Measurements from ENCODE around the gene PRPH.
"Not testable (repeated sequence)": the region's sequence is repeated elsewhere in the genome, so short reads cannot be mapped to it uniquely, and the experiment has no call there.

Gene PRPH

DNA sequence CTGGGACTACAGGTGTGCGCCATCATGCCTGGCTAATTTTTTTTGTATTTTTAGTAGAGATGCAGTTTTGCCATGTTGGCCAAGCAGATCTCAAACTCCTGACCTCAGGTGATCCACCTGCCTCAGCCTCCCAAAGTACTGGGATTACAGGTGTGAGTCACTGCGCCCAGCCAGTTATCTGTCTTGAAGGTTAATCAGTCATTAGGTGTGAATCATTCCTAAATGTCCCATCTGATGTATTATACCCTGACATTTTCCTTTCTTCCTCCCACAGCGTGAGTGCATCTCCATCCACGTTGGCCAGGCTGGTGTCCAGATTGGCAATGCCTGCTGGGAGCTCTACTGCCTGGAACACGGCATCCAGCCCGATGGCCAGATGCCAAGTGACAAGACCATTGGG lies 25.8 kb upstream of the PRPH start:
- Mint-ChIP-seq H3K36me3 (ENCODE audit: low read depth) (peaks cover 33% of the 10 kb centered on the region), H3K4me1 (ENCODE audit: low read depth) (peaks cover 22% of the 10 kb centered on the region)
- H3K27ac Mint-ChIP-seq; H3K27me3 Mint-ChIP-seq (ENCODE audit: low read depth); H3K4me3 Mint-ChIP-seq; H3K9me3 Mint-ChIP-seq: not testable (repeated sequence)

GRCh38 chr12:49272790-49273725 lies 21.9 kb upstream of the PRPH start:
- no peak overlapping the region for H3K4me3 Mint-ChIP-seq
- no peaks in the 10 kb centered on the region for H3K27me3 Mint-ChIP-seq (ENCODE audit: low read depth)
- H3K4me1 Mint-ChIP-seq (ENCODE audit: low read depth): peaks cover 13% of the 10 kb centered on the region
- peaks cover 31% of the 10 kb centered on the region for H3K36me3 Mint-ChIP-seq (ENCODE audit: low read depth)
- H3K27ac Mint-ChIP-seq: no peak overlapping the region
- no peaks in the 10 kb centered on the region for H3K9me3 Mint-ChIP-seq

DNA sequence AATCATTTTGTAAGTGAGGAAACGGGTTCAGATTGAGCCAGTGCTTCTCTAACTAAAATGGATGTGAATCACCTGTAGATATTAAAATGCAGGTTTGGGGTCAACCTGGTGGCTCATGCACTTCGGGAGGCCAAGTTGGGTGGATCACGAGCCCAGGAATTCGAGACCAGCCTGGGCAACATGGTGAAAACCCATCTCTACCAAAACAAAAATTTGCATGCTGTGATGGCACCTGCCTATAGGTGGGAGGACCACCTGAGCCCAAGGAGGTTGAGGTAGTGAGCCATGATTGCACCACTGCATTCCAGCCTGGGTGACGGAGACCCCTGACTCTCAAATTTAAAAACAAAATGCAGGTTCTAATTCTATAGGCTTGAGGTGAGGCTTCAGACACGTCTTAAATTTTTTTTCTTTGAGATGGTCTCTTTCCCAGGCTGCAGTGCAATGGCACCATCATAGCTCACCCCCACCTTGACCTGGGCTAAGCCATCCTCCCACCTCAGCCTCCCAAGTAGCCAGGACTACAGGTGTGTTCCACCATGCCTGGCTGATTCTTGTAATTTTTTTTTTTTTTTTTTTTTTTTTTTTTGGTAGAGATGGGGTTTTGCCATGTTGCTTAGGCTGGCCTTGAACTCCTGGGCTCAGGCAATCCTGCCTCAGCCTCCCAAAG lies 21.1 kb upstream of the PRPH start:
- no peak overlapping the region for H3K27ac Mint-ChIP-seq
- H3K4me3 Mint-ChIP-seq: no peak overlapping the region
- H3K27me3 Mint-ChIP-seq (ENCODE audit: low read depth): no peaks in the 10 kb centered on the region
- H3K36me3 Mint-ChIP-seq (ENCODE audit: low read depth): peaks cover 28% of the 10 kb centered on the region
- H3K9me3 Mint-ChIP-seq: no peaks in the 10 kb centered on the region
- peaks cover 10% of the 10 kb centered on the region for H3K4me1 Mint-ChIP-seq (ENCODE audit: low read depth)

GRCh38 chr12:49274396-49275069 lies 20.4 kb upstream of the PRPH start:
- H3K4me3 Mint-ChIP-seq: no peak overlapping the region
- no peaks in the 10 kb centered on the region for H3K9me3 Mint-ChIP-seq
- H3K4me1 Mint-ChIP-seq (ENCODE audit: low read depth): peaks cover 10% of the 10 kb centered on the region
- H3K36me3 Mint-ChIP-seq (ENCODE audit: low read depth): peaks cover 25% of the 10 kb centered on the region
- no peaks in the 10 kb centered on the region for H3K27me3 Mint-ChIP-seq (ENCODE audit: low read depth)
- H3K27ac Mint-ChIP-seq: no peak overlapping the region

- H3K4me1 Mint-ChIP-seq (ENCODE audit: low read depth): peaks cover 2% of the 10 kb centered on the region
- no peak overlapping the region for H3K27ac Mint-ChIP-seq
- peaks cover 11% of the 10 kb centered on the region for H3K36me3 Mint-ChIP-seq (ENCODE audit: low read depth)
- peaks cover 5% of the 10 kb centered on the region for H3K27me3 Mint-ChIP-seq (ENCODE audit: low read depth)
- no peak overlapping the region for H3K4me3 Mint-ChIP-seq
- H3K9me3 Mint-ChIP-seq: no peaks in the 10 kb centered on the region
Measured at GRCh38 chr12:49276304-49277290, 18.4 kb upstream of the PRPH start.

DNA sequence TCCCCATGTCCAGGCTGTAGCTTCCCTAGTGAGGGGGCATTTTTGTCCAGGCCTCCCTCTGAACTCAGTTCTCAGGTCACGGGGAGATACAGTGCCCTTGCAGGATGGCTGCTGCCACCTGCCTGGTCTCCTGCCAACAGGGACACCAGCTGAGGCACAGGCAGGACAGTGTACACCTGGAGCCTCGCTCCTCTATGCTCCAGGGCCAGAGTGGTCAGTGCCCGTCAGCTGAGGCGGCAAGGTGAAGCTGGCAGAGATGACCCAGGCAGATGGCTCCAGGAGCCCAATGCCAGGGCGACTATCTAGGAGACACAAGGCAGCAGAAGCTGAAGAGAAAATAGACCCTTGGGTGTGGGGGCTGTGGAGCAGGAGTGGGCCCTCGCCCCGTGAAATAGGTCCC lies 17.5 kb upstream of the PRPH start:
- no peak overlapping the region for H3K4me3 Mint-ChIP-seq
- peaks cover 2% of the 10 kb centered on the region for H3K4me1 Mint-ChIP-seq (ENCODE audit: low read depth)
- no peak overlapping the region for H3K27ac Mint-ChIP-seq
- no peaks in the 10 kb centered on the region for H3K9me3 Mint-ChIP-seq
- peaks cover 11% of the 10 kb centered on the region for H3K36me3 Mint-ChIP-seq (ENCODE audit: low read depth)
- H3K27me3 Mint-ChIP-seq (ENCODE audit: low read depth): peaks cover 11% of the 10 kb centered on the region

GRCh38 chr12:49279706-49280159 lies 15.2 kb upstream of the PRPH start:
- H3K4me3 Mint-ChIP-seq: no peak overlapping the region
- H3K27me3 Mint-ChIP-seq (ENCODE audit: low read depth): peaks cover 20% of the 10 kb centered on the region
- H3K36me3 Mint-ChIP-seq (ENCODE audit: low read depth): no peaks in the 10 kb centered on the region
- H3K4me1 Mint-ChIP-seq (ENCODE audit: low read depth): peaks cover 2% of the 10 kb centered on the region
- H3K9me3 Mint-ChIP-seq: no peaks in the 10 kb centered on the region
- no peak overlapping the region for H3K27ac Mint-ChIP-seq

- H3K4me1 Mint-ChIP-seq (ENCODE audit: low read depth); H3K9me3 Mint-ChIP-seq; H3K36me3 Mint-ChIP-seq (ENCODE audit: low read depth); H3K4me3 Mint-ChIP-seq; H3K27ac Mint-ChIP-seq: not testable (repeated sequence)
- H3K27me3 Mint-ChIP-seq (ENCODE audit: low read depth): peaks cover 22% of the 10 kb centered on the region
Measured at GRCh38 chr12:49280545-49280944, 14.4 kb upstream of the PRPH start.

- H3K4me1 Mint-ChIP-seq (ENCODE audit: low read depth): no peaks in the 10 kb centered on the region
- H3K27me3 Mint-ChIP-seq (ENCODE audit: low read depth): peaks cover 31% of the 10 kb centered on the region
- H3K27ac Mint-ChIP-seq: no peak overlapping the region
- H3K4me3 Mint-ChIP-seq: no peak overlapping the region
- H3K9me3 Mint-ChIP-seq: no peaks in the 10 kb centered on the region
- H3K36me3 Mint-ChIP-seq (ENCODE audit: low read depth): no peaks in the 10 kb centered on the region
Measured at GRCh38 chr12:49282302-49282701, 12.6 kb upstream of the PRPH start.

DNA sequence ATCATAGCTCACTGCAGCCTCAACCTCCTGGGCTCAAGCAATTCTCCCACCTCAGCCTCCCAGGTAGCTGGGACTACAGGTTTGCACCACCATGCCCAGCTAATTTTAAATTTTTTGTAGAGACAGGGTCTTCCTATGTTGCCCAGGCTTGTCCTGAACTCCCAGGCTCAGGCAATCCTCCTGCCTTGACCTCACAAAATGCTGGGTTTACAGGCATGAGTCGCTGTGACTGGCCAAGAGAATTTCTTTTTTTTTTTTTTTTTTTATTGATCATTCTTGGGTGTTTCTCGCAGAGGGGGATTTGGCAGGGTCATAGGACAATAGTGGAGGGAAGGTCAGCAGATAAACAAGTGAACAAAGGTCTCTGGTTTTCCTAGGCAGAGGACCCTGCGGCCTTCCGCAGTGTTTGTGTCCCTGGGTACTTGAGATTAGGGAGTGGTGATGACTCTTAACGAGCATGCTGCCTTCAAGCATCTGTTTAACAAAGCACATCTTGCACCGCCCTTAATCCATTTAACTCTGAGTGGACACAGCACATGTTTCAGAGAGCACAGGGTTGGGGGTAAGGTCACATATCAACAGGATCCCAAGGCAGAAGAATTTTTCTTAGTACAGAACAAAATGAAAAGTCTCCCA lies 12.1 kb upstream of the PRPH start:
- H3K36me3 Mint-ChIP-seq (ENCODE audit: low read depth); H3K4me3 Mint-ChIP-seq; H3K27ac Mint-ChIP-seq; H3K9me3 Mint-ChIP-seq; H3K4me1 Mint-ChIP-seq (ENCODE audit: low read depth): not testable (repeated sequence)
- peaks cover 36% of the 10 kb centered on the region for H3K27me3 Mint-ChIP-seq (ENCODE audit: low read depth)

DNA sequence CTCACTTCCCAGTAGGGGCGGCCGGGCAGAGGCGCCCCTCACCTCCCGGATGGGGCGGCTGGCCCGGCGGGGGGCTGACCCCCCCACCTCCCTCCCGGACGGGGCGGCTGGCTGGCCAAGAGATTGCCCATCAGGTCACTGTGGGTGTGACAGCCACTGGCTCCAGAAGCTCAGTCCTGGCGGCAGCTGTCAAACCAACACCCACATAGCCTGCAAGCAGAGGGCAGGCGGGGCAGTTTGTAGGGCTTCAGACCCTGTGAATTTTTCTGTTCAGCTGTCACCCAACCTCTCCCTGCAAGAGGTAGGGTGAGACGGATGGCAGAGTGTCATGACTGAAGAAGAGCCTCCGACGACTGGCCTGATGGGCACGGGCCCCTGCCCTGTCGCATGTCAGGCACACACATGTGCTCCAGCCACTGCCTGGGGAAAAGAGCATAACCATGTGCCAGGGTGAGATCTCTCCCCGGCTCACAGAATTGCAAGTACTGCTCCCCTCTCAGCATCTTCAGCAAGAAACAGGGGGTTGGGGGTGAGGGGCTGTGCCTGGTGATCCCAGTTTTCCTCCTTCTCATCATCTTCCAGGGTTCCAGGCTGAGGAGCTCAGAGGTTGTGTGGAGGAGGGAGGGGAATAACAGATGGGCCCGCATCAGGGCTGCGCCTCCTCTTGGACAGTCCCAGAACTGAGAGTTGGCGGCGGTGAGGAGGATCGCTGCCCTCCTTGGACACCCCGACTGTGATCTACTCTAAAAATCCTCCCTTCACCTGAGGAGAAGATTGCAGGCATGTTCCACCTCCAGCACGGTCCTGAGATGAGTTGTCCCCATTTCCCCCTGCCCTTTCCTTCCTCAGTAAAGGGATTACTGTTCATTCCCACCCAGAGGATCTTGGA lies 11.2 kb upstream of the PRPH start:
- Mint-ChIP-seq H3K4me3 (no peak overlapping the region), H3K36me3 (ENCODE audit: low read depth) (no peaks in the 10 kb centered on the region), H3K27me3 (ENCODE audit: low read depth) (peaks cover 44% of the 10 kb centered on the region), H3K9me3 (no peaks in the 10 kb centered on the region), H3K27ac (no peak overlapping the region), H3K4me1 (ENCODE audit: low read depth) (peaks cover 4% of the 10 kb centered on the region)

GRCh38 chr12:49284672-49285071 lies 10.3 kb upstream of the PRPH start:
- Mint-ChIP-seq H3K4me3 (no peak overlapping the region), H3K4me1 (ENCODE audit: low read depth) (peaks cover 4% of the 10 kb centered on the region), H3K27ac (no peak overlapping the region), H3K36me3 (ENCODE audit: low read depth) (no peaks in the 10 kb centered on the region), H3K9me3 (no peaks in the 10 kb centered on the region), H3K27me3 (ENCODE audit: low read depth) (peaks cover 47% of the 10 kb centered on the region)

DNA sequence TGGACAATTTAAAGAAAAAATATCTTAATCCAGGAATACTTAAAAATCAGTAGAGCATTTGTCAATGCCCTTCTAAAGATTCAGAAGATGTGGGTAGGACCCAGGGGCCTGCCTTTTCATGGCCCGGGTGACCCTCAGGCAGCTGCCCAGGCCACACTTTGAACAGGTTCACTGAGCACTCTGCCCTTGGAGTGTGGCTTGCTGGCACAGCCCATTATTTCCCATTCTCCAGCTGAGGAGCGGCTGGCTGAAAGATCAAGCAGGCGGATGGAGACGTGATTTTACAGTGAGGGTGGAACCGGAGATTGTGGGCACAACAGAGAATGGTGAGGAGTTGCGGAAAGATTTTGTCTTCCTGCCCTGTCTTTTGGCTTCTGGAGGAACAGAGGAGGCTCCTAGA lies 7.1 kb upstream of the PRPH start:
- Mint-ChIP-seq H3K9me3 (no peaks in the 10 kb centered on the region), H3K27me3 (ENCODE audit: low read depth) (peaks cover 41% of the 10 kb centered on the region), H3K4me1 (ENCODE audit: low read depth) (peaks cover 4% of the 10 kb centered on the region), H3K4me3 (no peak overlapping the region), H3K36me3 (ENCODE audit: low read depth) (no peaks in the 10 kb centered on the region), H3K27ac (no peak overlapping the region)

All from T-helper 1 cell treated with Interleukin-12 subunit alpha and Interleukin-12 subunit beta and Interleukin-4 antibody, amounts not matched to agents 30 μg/mL and 1 μg/mL, for 36 hours (primary cell).